Smooth muscle cell (in vitro differentiated cells): ENCODE measurements around the gene NAPEPLD. TPM values are rescaled to one million over a fixed set of nuclear protein-coding genes. Genes with fewer than 3 reads are reported as not detected.
"Not testable (repeated sequence)": the region's sequence is repeated elsewhere in the genome, so short reads cannot be mapped to it uniquely, and the experiment has no call there.

Source experiments
- DNase-seq: peaks from one replicate; lab custom pipeline; 2025; ENCODE audit not compliant: unreplicated experiment; lab: John Stamatoyannopoulos, UW
- H2AFZ ChIP-seq: fragments of 200-600 bp; sonication (generic); 2 replicates; pipeline ENCODE4 v1.6.0; 2016; ENCODE audit warnings: antibody characterized with exemption, low read depth, mild to moderate bottlenecking
- H3F3A ChIP-seq: fragments of 200-600 bp; sonication (generic); 2 replicates; pipeline ENCODE4 v1.6.0; 2017; ENCODE audit warnings: antibody characterized with exemption, low read depth
- H3K27ac ChIP-seq: fragments of 200-600 bp; sonication (generic); 2 replicates; pipeline ENCODE4 v1.5.1; 2016; ENCODE audit warnings: low read depth, mild to moderate bottlenecking
- H3K27me3 ChIP-seq: fragments of 200-600 bp; sonication (generic); 2 replicates; pipeline ENCODE4 v1.6.1; 2016; ENCODE audit warnings: low read depth, mild to moderate bottlenecking
- H3K36me3 ChIP-seq: fragments of 200-600 bp; sonication (generic); 2 replicates; pipeline ENCODE4 v1.5.1; 2016; ENCODE audit warnings: low read depth
- H3K4me1 ChIP-seq: fragments of 200-600 bp; sonication (generic); 2 replicates; pipeline ENCODE4 v1.5.1; 2016; ENCODE audit warnings: low read depth
- H3K4me2 ChIP-seq: fragments of 200-600 bp; sonication (generic); 2 replicates; pipeline ENCODE4 v1.6.0; 2016; ENCODE audit warnings: mild to moderate bottlenecking
- H3K4me3 ChIP-seq: fragments of 200-600 bp; sonication (generic); 2 replicates; pipeline ENCODE4 v1.5.1; 2016; ENCODE audit warnings: mild to moderate bottlenecking
- H3K79me2 ChIP-seq: fragments of 200-600 bp; sonication (generic); 2 replicates; pipeline ENCODE4 v1.6.0; 2016; ENCODE audit warnings: low read depth, mild to moderate bottlenecking
- H3K9ac ChIP-seq: fragments of 200-600 bp; sonication (generic); 2 replicates; pipeline ENCODE4 v1.6.0; 2016; ENCODE audit warnings: low read depth
- H3K9me3 ChIP-seq: fragments of 200-600 bp; sonication (generic); replicated peaks from 2 replicates; pipeline ENCODE4 v1.5.1; 2016; ENCODE audit warnings: low read depth
- H4K20me1 ChIP-seq: fragments of 200-600 bp; sonication (generic); 2 replicates; pipeline ENCODE4 v1.6.0; 2016; ENCODE audit warnings: low read depth
- CTCF ChIP-seq: fragments of 200-600 bp; sonication (generic); IDR thresholded peaks from 2 replicates; pipeline ENCODE4 v1.5.1; 2017; ENCODE audit warnings: borderline replicate concordance, mild to moderate bottlenecking, antibody characterized with exemption; ENCODE audit not compliant: insufficient read depth, poor library complexity, severe bottlenecking
- WGBS: methylation state at CpG from one replicate; pipeline ENCODE4 v1.1.7; 2016; ENCODE audit warnings: low lambda C conversion rate; 5-methylcytosine and 5-hydroxymethylcytosine counted together
- polyA plus RNA-seq: library from polyadenylated mRNA; unstranded; fragments of >200 nt; fragmentation: Nextera tagmentation; extraction: Ambion mirVana; gene quantifications from 2 replicates; pipeline ENCODE4 v1.2.1, GENCODE V29; 2016
- total RNA-seq: library from RNA; depleted of rRNA; stranded (reverse); fragments of >200 nt; gene quantifications from 2 replicates; pipeline ENCODE4 v1.2.3, GENCODE V29; 2014

NAPEPLD gene
- total RNA-seq (5.6 and 6.2 TPM in 2 replicates), polyA plus RNA-seq (4.1 and 5.2 TPM in 2 replicates)

GRCh38 chr7:103148994-103149807 lies at the start of gene NAPEPLD:
TSS of gene NAPEPLD (minus strand) at chr7:103149099. CDS start at chr7:103128776, 20,323 bp downstream.
- H3K9me3 ChIP-seq, result no peaks in the 10 kb centered on the region
- H3K79me2 ChIP-seq, result peaks cover 19% of the 10 kb centered on the region
- H2AFZ ChIP-seq, result peak within 1 kb of the TSS; percentile 93
- H3K36me3 ChIP-seq, result no peaks in the 10 kb centered on the region
- H3K27me3 ChIP-seq, result no peaks in the 10 kb centered on the region
- peak within 1 kb of the TSS; percentile 91 for H3K9ac ChIP-seq
- peak within 1 kb of the TSS; percentile 92 for H3K27ac ChIP-seq
- WGBS, result 4% methylated on average over 74 of the region's 82 CpGs
- H3K4me2 ChIP-seq, result peak within 1 kb of the TSS; percentile 91
- H3K4me1 ChIP-seq, result peaks cover 26% of the 10 kb centered on the region
- peak within 1 kb of the TSS; percentile 87 for H3K4me3 ChIP-seq
- no peak for TF ChIP-seq CTCF
- DNase-seq, result peak; percentile 57
- H4K20me1 ChIP-seq, result no peaks in the 10 kb centered on the region
- peaks cover 8% of the 10 kb centered on the region for H3F3A ChIP-seq

DNA sequence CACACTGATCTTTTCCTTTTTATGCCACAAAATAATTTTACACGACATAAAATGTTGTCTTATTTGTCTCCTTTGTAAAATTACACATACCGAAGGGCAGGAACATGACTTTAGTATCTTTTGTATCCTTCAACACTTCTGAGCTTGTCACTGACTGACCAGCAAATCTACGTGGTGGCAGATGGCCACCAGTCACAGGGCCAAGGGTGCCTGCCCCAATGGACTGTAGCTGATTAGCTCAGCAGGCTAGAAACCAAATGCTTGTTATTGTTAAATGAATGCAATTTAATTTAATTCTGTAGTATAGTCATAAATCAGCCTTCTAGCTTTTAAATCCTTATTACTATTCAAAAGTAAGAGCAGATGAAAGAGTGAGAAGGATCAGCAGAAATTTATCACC lies 49.2 kb upstream of the NAPEPLD start:
- not testable (repeated sequence) for H3K79me2 ChIP-seq, H3K4me1 ChIP-seq, H3K4me2 ChIP-seq, H3F3A ChIP-seq, H3K9ac ChIP-seq, H3K4me3 ChIP-seq, H3K27me3 ChIP-seq, H3K9me3 ChIP-seq, DNase-seq, H3K27ac ChIP-seq, H3K36me3 ChIP-seq, H4K20me1 ChIP-seq, H2AFZ ChIP-seq
- WGBS, result 81% methylated on average over 3 of the region's 3 CpGs

GRCh38 chr7:103195364-103195763 lies 46.5 kb upstream of the NAPEPLD start:
- not testable (repeated sequence) for H3K9ac ChIP-seq, DNase-seq
- 94% methylated on average over 4 of the region's 4 CpGs for WGBS

GRCh38 chr7:103172415-103173146 lies 23.7 kb upstream of the NAPEPLD start:
- H3K27ac ChIP-seq, H3K36me3 ChIP-seq, H3K9me3 ChIP-seq, H2AFZ ChIP-seq, H4K20me1 ChIP-seq, H3K79me2 ChIP-seq, H3K4me2 ChIP-seq, H3K9ac ChIP-seq, H3F3A ChIP-seq, DNase-seq, H3K4me1 ChIP-seq, H3K27me3 ChIP-seq, H3K4me3 ChIP-seq: not testable (repeated sequence)
- WGBS, result 80% methylated on average over 8 of the region's 8 CpGs

More at GRCh38 chr7:103195364-103195763, 46.5 kb upstream of the NAPEPLD start:
- not testable (repeated sequence) for H3K36me3 ChIP-seq, H3F3A ChIP-seq, H3K4me3 ChIP-seq, H3K9me3 ChIP-seq, H3K4me2 ChIP-seq, H3K79me2 ChIP-seq, H3K27me3 ChIP-seq, H4K20me1 ChIP-seq, H3K27ac ChIP-seq, H3K4me1 ChIP-seq, H2AFZ ChIP-seq

DNA sequence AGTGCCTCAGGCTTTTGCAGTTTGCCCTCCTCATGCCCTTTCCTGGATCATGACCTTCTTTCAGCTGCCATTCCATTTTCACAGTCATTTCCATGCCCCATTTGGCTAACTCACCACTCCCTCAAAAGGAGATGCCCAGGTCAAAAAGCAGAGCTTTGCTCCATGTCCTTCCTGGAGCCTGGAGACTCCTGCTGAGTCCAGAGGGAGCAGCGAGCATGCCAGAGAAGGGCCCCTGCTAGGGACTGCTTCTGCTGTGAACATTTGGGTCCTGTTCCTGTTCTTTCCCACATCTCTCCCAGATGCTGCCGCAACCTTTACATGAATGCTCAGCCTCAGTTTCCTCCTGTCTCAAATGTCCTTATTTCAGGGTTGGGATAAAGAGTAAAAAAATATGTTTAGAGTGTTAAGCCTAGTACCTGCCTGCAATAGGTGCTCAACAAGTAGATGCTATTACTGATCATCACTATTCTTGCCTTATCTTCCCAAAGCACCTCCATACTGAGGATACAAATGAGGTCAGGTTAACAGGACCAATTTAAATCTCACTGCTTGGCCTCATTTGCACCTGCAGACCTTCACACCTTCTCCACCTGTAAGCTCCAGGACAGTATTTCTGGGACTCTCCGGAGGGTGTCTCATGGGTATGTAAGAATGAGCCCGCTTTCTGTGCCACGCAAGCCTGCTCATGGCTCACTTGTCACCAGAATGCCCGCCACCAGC lies 23.0 kb upstream of the NAPEPLD start:
- not testable (repeated sequence) for H2AFZ ChIP-seq, H3K79me2 ChIP-seq, H3K27ac ChIP-seq, DNase-seq, H3K9ac ChIP-seq, H3K36me3 ChIP-seq, H3F3A ChIP-seq, H3K9me3 ChIP-seq, H3K4me2 ChIP-seq, H3K4me1 ChIP-seq, H4K20me1 ChIP-seq, H3K27me3 ChIP-seq, H3K4me3 ChIP-seq
- WGBS, result 92% methylated on average over 6 of the region's 6 CpGs

DNA sequence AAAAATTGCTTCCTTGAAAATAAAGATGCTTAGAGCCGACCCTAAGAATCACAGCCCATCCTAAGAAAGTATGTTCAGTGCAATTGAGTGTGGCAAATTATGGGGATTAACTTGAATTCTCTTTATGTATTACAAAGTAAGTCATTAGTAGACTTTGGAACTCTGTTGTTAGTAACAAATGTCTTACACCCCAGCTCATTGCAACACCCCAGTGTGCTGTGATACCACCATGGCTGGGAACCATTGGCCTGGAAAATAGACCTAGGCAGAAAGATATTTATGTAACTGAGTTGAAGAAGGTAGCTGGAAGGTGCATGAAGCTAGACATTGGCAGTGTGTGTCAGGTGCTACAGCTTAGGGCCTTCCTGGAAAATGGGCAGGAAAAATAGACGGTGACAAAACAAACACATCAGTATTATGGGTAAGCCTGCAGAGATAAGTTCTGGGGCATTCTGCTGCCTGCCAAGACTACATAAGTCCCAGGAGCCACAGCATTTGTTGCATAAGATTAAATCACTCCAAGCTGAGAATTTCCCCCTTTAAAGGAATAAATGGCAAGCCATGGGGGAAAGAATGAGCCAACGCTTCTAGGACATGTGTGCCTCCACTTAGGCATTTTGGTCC lies 18.1 kb upstream of the NAPEPLD start:
- not testable (repeated sequence) for H3K79me2 ChIP-seq, H3K27ac ChIP-seq, H3K4me1 ChIP-seq, H3K36me3 ChIP-seq, H2AFZ ChIP-seq, H3K9me3 ChIP-seq, H3K27me3 ChIP-seq, H3K4me3 ChIP-seq, DNase-seq, H4K20me1 ChIP-seq, H3F3A ChIP-seq, H3K9ac ChIP-seq, H3K4me2 ChIP-seq
- WGBS, result 92% methylated on average over 3 of the region's 3 CpGs
